ENCODE data around the gene TTLL11.

The TTLL11 gene

DNA sequence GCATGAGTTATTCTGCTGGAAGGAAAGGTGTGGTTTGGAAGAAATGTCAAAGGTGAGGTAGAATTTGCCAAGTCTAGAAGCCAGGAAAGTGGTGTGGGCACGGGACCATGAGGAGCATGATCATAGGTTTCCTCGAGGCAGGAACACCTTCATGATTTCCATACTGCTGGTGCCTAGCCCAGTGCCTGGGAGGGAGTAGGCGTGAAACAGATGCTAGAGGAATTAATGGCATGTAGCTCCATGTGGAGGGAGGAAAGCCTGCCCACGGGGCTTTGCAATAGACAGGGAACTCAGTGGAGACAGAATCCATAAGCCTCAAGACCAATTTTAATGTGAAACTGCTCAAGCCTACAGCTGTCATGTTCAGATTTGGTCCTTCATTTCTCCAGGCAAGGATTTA is 35.1 kb downstream of the TTLL11 start:
- no peak for DNase-seq (ENCODE audit: low read depth)
- TF ChIP-seq, protein P1, sequence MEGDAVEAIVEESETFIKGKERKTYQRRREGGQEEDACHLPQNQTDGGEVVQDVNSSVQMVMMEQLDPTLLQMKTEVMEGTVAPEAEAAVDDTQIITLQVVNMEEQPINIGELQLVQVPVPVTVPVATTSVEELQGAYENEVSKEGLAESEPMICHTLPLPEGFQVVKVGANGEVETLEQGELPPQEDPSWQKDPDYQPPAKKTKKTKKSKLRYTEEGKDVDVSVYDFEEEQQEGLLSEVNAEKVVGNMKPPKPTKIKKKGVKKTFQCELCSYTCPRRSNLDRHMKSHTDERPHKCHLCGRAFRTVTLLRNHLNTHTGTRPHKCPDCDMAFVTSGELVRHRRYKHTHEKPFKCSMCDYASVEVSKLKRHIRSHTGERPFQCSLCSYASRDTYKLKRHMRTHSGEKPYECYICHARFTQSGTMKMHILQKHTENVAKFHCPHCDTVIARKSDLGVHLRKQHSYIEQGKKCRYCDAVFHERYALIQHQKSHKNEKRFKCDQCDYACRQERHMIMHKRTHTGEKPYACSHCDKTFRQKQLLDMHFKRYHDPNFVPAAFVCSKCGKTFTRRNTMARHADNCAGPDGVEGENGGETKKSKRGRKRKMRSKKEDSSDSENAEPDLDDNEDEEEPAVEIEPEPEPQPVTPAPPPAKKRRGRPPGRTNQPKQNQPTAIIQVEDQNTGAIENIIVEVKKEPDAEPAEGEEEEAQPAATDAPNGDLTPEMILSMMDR (IDR thresholded peaks at IDR 0.05; ENCODE audit: low read depth, low read length, missing control alignments): no peak
- H3K4me3 ChIP-seq (ENCODE audit: low read depth, low read length): no peak overlapping the region

DNA sequence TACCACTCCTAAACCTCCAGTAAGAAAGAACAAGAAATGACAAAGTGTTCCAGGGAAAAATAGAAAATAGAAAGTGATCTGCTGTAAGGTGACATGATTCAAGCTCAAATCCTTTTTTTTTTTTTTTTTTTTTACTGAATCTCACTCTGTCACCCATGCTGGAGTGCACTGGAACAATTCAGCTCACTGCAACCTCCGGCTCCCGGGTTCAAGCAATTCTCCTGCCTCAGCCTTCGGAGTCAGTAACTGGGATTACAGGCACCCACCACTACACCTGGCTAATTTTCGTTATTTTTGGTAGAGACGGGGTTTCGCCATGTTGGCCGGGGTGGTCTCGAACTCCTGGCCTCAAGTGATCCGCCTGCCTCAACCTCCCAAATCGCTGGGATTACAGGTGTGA is 35.9 kb downstream of the TTLL11 start:
- TF ChIP-seq, protein P1 (IDR thresholded peaks at IDR 0.05; ENCODE audit: low read depth, low read length, missing control alignments): no peak
- H3K4me3 ChIP-seq (ENCODE audit: low read depth, low read length): no peak overlapping the region
- DNase-seq (ENCODE audit: low read depth): no peak

DNA sequence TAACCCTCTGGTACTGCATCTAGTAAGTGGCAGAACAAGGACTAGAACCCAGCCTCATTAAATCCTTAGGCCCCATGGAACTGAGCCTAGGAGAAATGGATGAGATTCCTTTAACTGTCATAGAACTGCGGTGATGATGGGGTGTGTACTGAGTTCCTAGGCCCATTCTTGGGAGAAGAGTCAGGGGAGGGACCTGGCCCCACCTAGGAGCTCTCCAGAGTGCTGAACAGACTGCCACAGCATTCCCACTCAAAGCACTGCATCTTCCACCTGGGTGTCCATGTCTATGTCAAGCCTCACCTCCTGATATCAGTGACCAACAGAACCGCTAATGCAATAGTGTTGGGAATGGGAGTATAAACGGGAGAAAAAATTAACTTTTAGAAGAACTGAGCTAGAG is 36.6 kb downstream of the TTLL11 start:
- DNase-seq (ENCODE audit: low read depth): no peak
- TF ChIP-seq, protein P1 (IDR thresholded peaks at IDR 0.05; ENCODE audit: low read depth, low read length, missing control alignments): no peak
- H3K4me3 ChIP-seq (ENCODE audit: low read depth, low read length): no peak overlapping the region

DNA sequence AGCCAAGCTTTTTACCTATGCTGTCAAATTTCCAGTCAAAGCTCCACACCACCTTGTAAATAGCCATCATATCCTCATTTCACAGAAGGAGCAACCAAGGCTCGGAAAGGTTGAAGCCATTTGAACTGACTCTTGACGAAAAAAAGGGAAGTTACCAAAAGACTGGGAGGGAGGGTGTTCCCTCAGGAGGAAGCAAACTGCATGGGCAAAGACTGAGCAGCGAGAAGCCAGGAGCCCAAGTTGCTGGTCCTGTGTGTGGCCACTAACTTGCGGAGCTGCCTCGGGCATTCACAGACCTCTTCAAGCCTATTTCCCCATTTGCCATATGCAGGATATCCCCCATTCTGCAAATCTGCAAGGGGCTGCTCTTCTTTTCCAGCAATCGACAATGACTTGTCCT is 37.4 kb downstream of the TTLL11 start:
- TF ChIP-seq, protein P1 (IDR thresholded peaks at IDR 0.05; ENCODE audit: low read depth, low read length, missing control alignments): no peak
- no peak for DNase-seq (ENCODE audit: low read depth)

DNA sequence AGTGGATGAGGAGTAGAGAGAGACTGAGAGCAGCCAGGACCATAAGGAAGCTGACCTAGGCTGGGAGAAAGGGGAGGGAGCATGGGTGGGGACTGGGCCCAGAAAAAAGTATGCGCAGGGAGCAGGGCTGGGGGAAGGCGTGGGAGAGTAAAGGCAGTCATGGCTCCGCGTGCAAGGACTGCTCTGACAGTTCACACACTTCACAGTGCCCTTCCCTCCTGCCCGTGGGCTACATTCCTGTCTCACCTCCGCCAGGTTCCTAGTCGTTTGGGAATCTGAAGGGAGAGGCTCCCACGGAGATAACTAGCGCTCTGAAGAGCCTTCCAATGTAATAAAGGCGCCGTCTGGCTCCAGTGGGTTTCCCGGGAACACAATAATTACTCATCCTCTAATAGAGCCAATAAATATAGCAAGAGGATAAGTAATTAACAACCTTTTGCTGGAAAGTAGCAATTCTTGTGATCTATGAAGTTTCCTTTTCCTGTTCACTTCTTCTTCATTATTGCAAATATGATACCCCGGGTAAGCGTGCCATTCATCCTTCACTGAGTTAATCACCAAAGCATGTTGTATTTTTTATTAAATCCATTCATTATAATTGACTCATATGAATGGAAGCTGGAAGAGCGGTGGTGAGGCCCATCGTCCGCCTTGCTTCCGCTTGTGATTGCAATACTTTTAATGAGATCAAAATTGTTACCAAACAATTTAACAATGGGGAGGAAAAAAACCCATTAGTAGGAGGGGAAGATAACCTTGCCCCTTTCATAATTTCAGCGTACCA is 39.3 kb downstream of the TTLL11 start:
- TF ChIP-seq, protein P1 (IDR thresholded peaks at IDR 0.05; ENCODE audit: low read depth, low read length, missing control alignments): no peak
- DNase-seq (ENCODE audit: low read depth): no peak
- H3K4me3 ChIP-seq (ENCODE audit: low read depth, low read length): no peak overlapping the region

More for the DNA sequence above, 37.4 kb downstream of the TTLL11 start:
- no peak overlapping the region for H3K4me3 ChIP-seq (ENCODE audit: low read depth, low read length)

DNA sequence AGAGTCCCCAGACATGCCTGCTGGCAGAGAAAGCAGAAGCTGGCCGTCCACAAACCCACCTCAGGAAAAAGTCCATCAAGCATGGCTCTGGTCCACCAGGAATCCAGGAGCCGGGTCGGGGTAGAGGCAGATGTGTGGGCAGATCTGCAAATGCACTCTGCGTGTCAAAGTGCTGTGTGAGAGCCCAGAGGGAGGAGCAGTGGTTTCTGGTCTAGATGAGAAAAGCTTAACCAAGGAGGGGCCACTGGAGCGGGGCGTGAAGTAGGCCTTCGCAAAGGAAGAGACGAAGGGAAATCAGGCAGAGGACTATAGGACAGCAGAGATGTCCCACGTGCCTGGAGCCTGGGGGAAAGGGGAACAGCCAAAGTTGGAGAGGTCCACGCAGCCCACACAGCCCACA is 40.0 kb downstream of the TTLL11 start:
- no peak overlapping the region for H3K4me3 ChIP-seq (ENCODE audit: low read depth, low read length)
- no peak for DNase-seq (ENCODE audit: low read depth)
- TF ChIP-seq, protein P1 (IDR thresholded peaks at IDR 0.05; ENCODE audit: low read depth, low read length, missing control alignments): no peak

Measured in GM12864 (cell line).